ENCODE results near the gene FYCO1.

The FYCO1 gene

GRCh38 chr3:45995236-45996192, at the start of gene FYCO1:
FYCO1 (minus strand) TSS chr3:45995824; CDS start chr3:45984910, 10,914 bp downstream.
- TF ChIP-seq NFIC (IDR thresholded peaks at IDR 0.05), result no peak
- TF ChIP-seq REST (IDR thresholded peaks at IDR 0.05; ENCODE audit: low read depth), result no peak
- TF ChIP-seq YY1 (IDR thresholded peaks at IDR 0.05; ENCODE audit: low read depth), result peak; percentile 94
- no peak for TF ChIP-seq TEAD4 (IDR thresholded peaks at IDR 0.05)
- TF ChIP-seq USF1 (IDR thresholded peaks at IDR 0.05), result no peak
- no peak for TF ChIP-seq RAD21 (IDR thresholded peaks at IDR 0.05; ENCODE audit: low read depth)
- TF ChIP-seq EGR1 (IDR thresholded peaks at IDR 0.05), result peak; percentile 67
- TF ChIP-seq FOXM1 (IDR thresholded peaks at IDR 0.05; ENCODE audit: borderline replicate concordance, low read depth), result no peak
- peak; percentile 85 for TF ChIP-seq ZBTB7A (IDR thresholded peaks at IDR 0.05; ENCODE audit: low read depth)
- TF ChIP-seq MAX (IDR thresholded peaks at IDR 0.05), result peak; percentile 97
- peak; percentile 76 for TF ChIP-seq TAF1 (IDR thresholded peaks at IDR 0.05; ENCODE audit: low read depth)
- no peak for TF ChIP-seq EP300 (IDR thresholded peaks at IDR 0.05; ENCODE audit: borderline replicate concordance)
- TF ChIP-seq CEBPB (IDR thresholded peaks at IDR 0.05), result no peak
- TF ChIP-seq CREB1 (IDR thresholded peaks at IDR 0.05; ENCODE audit: low read depth), result peak; percentile 35; the same call in 1 of the 2 replicates
- TF ChIP-seq TCF12 (IDR thresholded peaks at IDR 0.05; ENCODE audit: low read depth), result 0 out of 2 replicates have a peak, but pooled peaks have one; percentile 39

- no peak for TF ChIP-seq USF1 (IDR thresholded peaks at IDR 0.05)
These were observed 43.3 kb upstream of the FYCO1 start for GRCh38 chr3:46038916-46039315.

- TF ChIP-seq TAF1 (IDR thresholded peaks at IDR 0.05; ENCODE audit: low read depth) (no peak), ZBTB7A (IDR thresholded peaks at IDR 0.05; ENCODE audit: low read depth) (no peak), TEAD4 (IDR thresholded peaks at IDR 0.05) (no peak), YY1 (IDR thresholded peaks at IDR 0.05; ENCODE audit: low read depth) (no peak), MAX (IDR thresholded peaks at IDR 0.05) (no peak), REST (IDR thresholded peaks at IDR 0.05; ENCODE audit: low read depth) (no peak), CREB1 (IDR thresholded peaks at IDR 0.05; ENCODE audit: low read depth) (no peak), FOXM1 (IDR thresholded peaks at IDR 0.05; ENCODE audit: borderline replicate concordance, low read depth) (no peak), NFIC (IDR thresholded peaks at IDR 0.05) (no peak), CEBPB (IDR thresholded peaks at IDR 0.05) (no peak), EP300 (IDR thresholded peaks at IDR 0.05; ENCODE audit: borderline replicate concordance) (no peak), USF1 (IDR thresholded peaks at IDR 0.05) (no peak), TCF12 (IDR thresholded peaks at IDR 0.05; ENCODE audit: low read depth) (no peak), RAD21 (IDR thresholded peaks at IDR 0.05; ENCODE audit: low read depth) (no peak), EGR1 (IDR thresholded peaks at IDR 0.05) (no peak)
These were observed 40.6 kb upstream of the FYCO1 start for GRCh38 chr3:46036191-46036590.

GRCh38 chr3:46031747-46032146, 36.1 kb upstream of the FYCO1 start:
- TF ChIP-seq NFIC (IDR thresholded peaks at IDR 0.05) (no peak), TCF12 (IDR thresholded peaks at IDR 0.05; ENCODE audit: low read depth) (no peak), USF1 (IDR thresholded peaks at IDR 0.05) (no peak), CEBPB (IDR thresholded peaks at IDR 0.05) (no peak), TAF1 (IDR thresholded peaks at IDR 0.05; ENCODE audit: low read depth) (no peak), TEAD4 (IDR thresholded peaks at IDR 0.05) (no peak), MAX (IDR thresholded peaks at IDR 0.05) (no peak), EP300 (IDR thresholded peaks at IDR 0.05; ENCODE audit: borderline replicate concordance) (no peak), EGR1 (IDR thresholded peaks at IDR 0.05) (no peak), REST (IDR thresholded peaks at IDR 0.05; ENCODE audit: low read depth) (no peak), CREB1 (IDR thresholded peaks at IDR 0.05; ENCODE audit: low read depth) (no peak), YY1 (IDR thresholded peaks at IDR 0.05; ENCODE audit: low read depth) (no peak), ZBTB7A (IDR thresholded peaks at IDR 0.05; ENCODE audit: low read depth) (no peak), FOXM1 (IDR thresholded peaks at IDR 0.05; ENCODE audit: borderline replicate concordance, low read depth) (no peak)
